Stimulated activated CD8-positive, alpha-beta memory T cell treated with anti-CD3 and anti-CD28 coated beads, Interleukin-2, amount 100 ng/mL, for 1 hour (primary cell): ENCODE data around the gene SP6.

Experiments
- DNase-seq, 2 donors: peaks; one replicate each; pipeline ENCODE4 v3.0.0-alpha.2; 2020; ENCODE audit warnings: low read depth in 2 of 2

The SP6 gene

GRCh38 chr17:47879776-47880454 is 29.0 kb upstream of the SP6 start:
- no peak for DNase-seq

GRCh38 chr17:47879028-47879585 is 28.1 kb upstream of the SP6 start:
- no peak for DNase-seq

- no peak for DNase-seq
These were observed 27.5 kb upstream of the SP6 start for GRCh38 chr17:47878203-47879027.

- no peak for DNase-seq
These were observed 26.5 kb upstream of the SP6 start for GRCh38 chr17:47877368-47878034.

GRCh38 chr17:47875011-47875985 is 24.3 kb upstream of the SP6 start:
- no peak for DNase-seq

GRCh38 chr17:47873200-47874090 is 22.5 kb upstream of the SP6 start:
- DNase-seq = no peak

- DNase-seq = no peak
These were observed 21.7 kb upstream of the SP6 start for GRCh38 chr17:47872651-47873161.

GRCh38 chr17:47872019-47872650 is 21.2 kb upstream of the SP6 start:
- DNase-seq = no peak

GRCh38 chr17:47871048-47871447 is 20.1 kb upstream of the SP6 start:
- DNase-seq = no peak

- DNase-seq = no peak
These were observed 19.1 kb upstream of the SP6 start for GRCh38 chr17:47870056-47870455.

- DNase-seq = no peak
These were observed 18.2 kb upstream of the SP6 start for GRCh38 chr17:47869114-47869513.

- no peak for DNase-seq
These were observed 17.0 kb upstream of the SP6 start for GRCh38 chr17:47867813-47868533.

GRCh38 chr17:47866941-47867340 is 16.0 kb upstream of the SP6 start:
- no peak for DNase-seq

- no peak for DNase-seq
These were observed 13.8 kb upstream of the SP6 start for GRCh38 chr17:47864791-47865216.

GRCh38 chr17:47862621-47863440 is 11.9 kb upstream of the SP6 start:
- DNase-seq = no peak

- DNase-seq = no peak
These were observed 9.4 kb upstream of the SP6 start for GRCh38 chr17:47860386-47860785.

- DNase-seq = no peak
These were observed 6.8 kb upstream of the SP6 start for GRCh38 chr17:47857551-47858455.
